PC-3 (cell line): ENCODE results near the gene PRKAR1A.

Experiments
- CTCF ChIP-seq: fragments of 300-600 bp; sonication (generic); conservative IDR thresholded peaks from 2 replicates; pipeline ENCODE4 v1.5.1; 2017; ENCODE audit warnings: antibody characterized with exemption, low read depth, mild to moderate bottlenecking, low read length
- EZH2 ChIP-seq: fragments of 300-600 bp; sonication (generic); IDR thresholded peaks from one replicate; pipeline ENCODE4 v1.6.1; 2017; ENCODE audit warnings: antibody characterized with exemption, mild to moderate bottlenecking, low read length; ENCODE audit not compliant: unreplicated experiment
- EZH2phosphoT487 ChIP-seq: fragments of 300-600 bp; sonication (generic); IDR thresholded peaks from 2 replicates; pipeline ENCODE4 v1.6.1; 2018; ENCODE audit warnings: mild to moderate bottlenecking, antibody characterized with exemption, low read length, borderline replicate concordance

GRCh38 chr17:68560966-68561720, 48.9 kb downstream of the PRKAR1A start:
- TF ChIP-seq CTCF (no peak), EZH2 (no peak), EZH2phosphoT487 (no peak)
